ENCODE measurements around the gene DSCAML1. TPM values are rescaled to one million over a fixed set of nuclear protein-coding genes. Genes with fewer than 3 reads are reported as not detected.

The DSCAML1 gene
- total and polyA plus RNA-seq, 2 of the 8 experiments (the other 6 are each of a cell fraction or from before 2014, with no cell fraction given), result 0.19 to 0.24 TPM

- Histone ChIP-seq H2BK5ac (ENCODE audit: low read depth, low read length) (no peak overlapping the region), H3K4me1 (replicated peaks in 1 of 4; ENCODE audit: control insufficient read depth in 3 of 4, insufficient read depth in 4 of 4, low read length in 3 of 4) (no peaks in the 10 kb centered on the region), H3K14ac (ENCODE audit: insufficient read length) (no peak overlapping the region), H2BK15ac (ENCODE audit: low read length) (no peak overlapping the region), H3K9ac (replicated peaks in 1 of 4; ENCODE audit: extremely low read depth in 1 of 4, low read depth in 3 of 4, low read length in 3 of 4) (no peak overlapping the region), H3K23me2 (ENCODE audit: low read depth, low read length) (no peaks in the 10 kb centered on the region), H3K36me3 (ENCODE audit: control insufficient read depth in 2 of 4, insufficient read depth in 4 of 4, low read length in 3 of 4) (no peaks in the 10 kb centered on the region), H3K23ac (ENCODE audit: insufficient read length) (no peak overlapping the region), H3K4me2 (ENCODE audit: insufficient read depth in 1 of 2, low read depth in 2 of 2, low read length in 2 of 2) (no peak overlapping the region), H3K79me2 (ENCODE audit: control insufficient read depth in 1 of 2, insufficient read depth in 2 of 2, low read length in 2 of 2) (no peaks in the 10 kb centered on the region), H3K27ac (ENCODE audit: low read depth, low read length) (no peak overlapping the region), H2BK120ac (replicated peaks; ENCODE audit: low read depth, low read length) (no peak overlapping the region), H4K5ac (ENCODE audit: insufficient read length, low read depth, low read length) (no peak overlapping the region), H2BK12ac (ENCODE audit: low read depth, low read length) (no peak overlapping the region), H3K4ac (replicated peaks; ENCODE audit: insufficient read length, low read depth, low read length) (no peak overlapping the region), H2BK20ac (ENCODE audit: low read length) (no peak overlapping the region), H2AK5ac (ENCODE audit: low read depth, low read length) (no peak overlapping the region), H4K8ac (ENCODE audit: extremely low read depth, insufficient read depth, low read length) (no peak overlapping the region), H3K9me3 (ENCODE audit: insufficient read depth in 2 of 2, low read depth in 1 of 2, low read length in 1 of 2) (no peaks in the 10 kb centered on the region), H4K20me1 (replicated peaks in 1 of 2; ENCODE audit: control insufficient read depth in 1 of 2, insufficient read depth in 2 of 2, low read length in 2 of 2) (no peaks in the 10 kb centered on the region), H3K27me3 (replicated peaks in 1 of 4; ENCODE audit: control insufficient read depth in 3 of 4, extremely low read depth in 1 of 4, insufficient read depth in 3 of 4, low read length in 3 of 4) (no peaks in the 10 kb centered on the region; a peak in 1 of 7 replicates), H3K56ac (replicated peaks; ENCODE audit: insufficient read length, low read depth, low read length) (no peak overlapping the region), H3K18ac (ENCODE audit: extremely low read depth, low read length) (no peak overlapping the region), H3K79me1 (ENCODE audit: low read depth, low read length) (no peaks in the 10 kb centered on the region), H2AFZ (ENCODE audit: low read length) (no peak overlapping the region), H3K4me3 (ENCODE audit: extremely low read depth in 1 of 4, insufficient read depth in 2 of 4, low read depth in 3 of 4, low read length in 4 of 4) (no peak overlapping the region), H4K91ac (replicated peaks; ENCODE audit: insufficient read length, low read length) (no peak overlapping the region)
- TF ChIP-seq SIN3A (conservative IDR thresholded peaks at IDR 0.05 in 1 of 2, IDR thresholded peaks at IDR 0.05 in 1 of 2; ENCODE audit: low read depth in 1 of 2, low read length in 2 of 2) (no peak), NRF1 (IDR thresholded peaks at IDR 0.05; ENCODE audit: low read depth, low read length) (no peak), KDM4A (IDR thresholded peaks at IDR 0.05; ENCODE audit: low read depth, low read length, severe bottlenecking) (no peak), SP2 (IDR thresholded peaks at IDR 0.05; ENCODE audit: low read length) (no peak), POLR2A (IDR thresholded peaks at IDR 0.05; ENCODE audit: control extremely low read depth in 1 of 2, low read depth in 2 of 2, low read length in 2 of 2) (no peak), EZH2 (IDR thresholded peaks at IDR 0.05; ENCODE audit: low read depth, low read length, severe bottlenecking) (no peak), POLR2AphosphoS5 (IDR thresholded peaks at IDR 0.05; ENCODE audit: low read depth, low read length) (no peak), TAF1 (IDR thresholded peaks at IDR 0.05; ENCODE audit: low read depth, low read length) (no peak), CREB1 (IDR thresholded peaks at IDR 0.05) (no peak)
- TF ChIP-seq, protein P1, sequence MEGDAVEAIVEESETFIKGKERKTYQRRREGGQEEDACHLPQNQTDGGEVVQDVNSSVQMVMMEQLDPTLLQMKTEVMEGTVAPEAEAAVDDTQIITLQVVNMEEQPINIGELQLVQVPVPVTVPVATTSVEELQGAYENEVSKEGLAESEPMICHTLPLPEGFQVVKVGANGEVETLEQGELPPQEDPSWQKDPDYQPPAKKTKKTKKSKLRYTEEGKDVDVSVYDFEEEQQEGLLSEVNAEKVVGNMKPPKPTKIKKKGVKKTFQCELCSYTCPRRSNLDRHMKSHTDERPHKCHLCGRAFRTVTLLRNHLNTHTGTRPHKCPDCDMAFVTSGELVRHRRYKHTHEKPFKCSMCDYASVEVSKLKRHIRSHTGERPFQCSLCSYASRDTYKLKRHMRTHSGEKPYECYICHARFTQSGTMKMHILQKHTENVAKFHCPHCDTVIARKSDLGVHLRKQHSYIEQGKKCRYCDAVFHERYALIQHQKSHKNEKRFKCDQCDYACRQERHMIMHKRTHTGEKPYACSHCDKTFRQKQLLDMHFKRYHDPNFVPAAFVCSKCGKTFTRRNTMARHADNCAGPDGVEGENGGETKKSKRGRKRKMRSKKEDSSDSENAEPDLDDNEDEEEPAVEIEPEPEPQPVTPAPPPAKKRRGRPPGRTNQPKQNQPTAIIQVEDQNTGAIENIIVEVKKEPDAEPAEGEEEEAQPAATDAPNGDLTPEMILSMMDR (IDR thresholded peaks at IDR 0.05; ENCODE audit: control extremely low read depth in 1 of 3, insufficient read depth in 1 of 3, low read depth in 1 of 3, low read length in 3 of 3), result no peak
- 87% methylated on average over 12 of the region's 13 CpGs; no CpG with 5 or more reads in 1 of the 2 experiments for WGBS, 2 experiments (ENCODE audit: extremely low coverage in 1 of 2, insufficient coverage in 1 of 2, insufficient read length in 1 of 2, insufficient replicate concordance in 2 of 2, low coverage in 1 of 2, low lambda C conversion rate in 2 of 2, missing lambda C conversion rate in 1 of 2)
- DNase-seq (ENCODE audit: low read depth in 1 of 2, low spot score in 2 of 2), result no peak
- CTCF ChIA-PET (ENCODE audit: partially characterized antibody), result interaction anchor here (1.2 to 1.4 kb wide), 3 partner anchors 9 to 396 kb away, joined by 3 to 5 read pairs (median 5); no protein-coding TSS in a partner anchor
- POLR2A ChIA-PET (ENCODE audit: partially characterized antibody), result no interaction called here
- no peak for FAIRE-seq
These were observed 376.0 kb downstream of the DSCAML1 start for GRCh38 chr11:117421041-117421440.

Measured in H1 (cell line).